Measurements from ENCODE around the gene IL19.

Gene IL19

DNA sequence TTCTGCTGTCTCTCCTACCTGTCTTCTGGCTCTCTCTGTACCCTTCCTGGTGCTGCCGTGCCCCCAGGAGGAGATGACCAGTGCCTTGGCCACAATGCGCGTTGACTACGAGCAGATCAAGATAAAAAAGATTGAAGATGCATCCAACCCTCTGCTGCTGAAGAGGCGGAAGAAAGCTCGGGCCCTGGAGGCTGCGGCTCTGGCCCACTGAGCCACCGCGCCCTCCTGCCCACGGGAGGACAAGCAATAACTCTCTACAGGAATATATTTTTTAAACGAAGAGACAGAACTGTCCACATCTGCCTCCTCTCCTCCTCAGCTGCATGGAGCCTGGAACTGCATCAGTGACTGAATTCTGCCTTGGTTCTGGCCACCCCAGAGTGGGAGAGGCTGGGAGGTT lies 38.1 kb upstream of the IL19 start:
- Histone ChIP-seq H3K9ac (ENCODE audit: low read length) (no peak overlapping the region), H3K4me3 (ENCODE audit: low read depth in 1 of 2, low read length in 2 of 2) (no peak overlapping the region), H3K27me3 (ENCODE audit: control insufficient read depth in 1 of 2, insufficient read depth in 2 of 2, low read length in 2 of 2) (no peaks in the 10 kb centered on the region), H3K4me1 (ENCODE audit: insufficient read depth, low read length) (peaks cover 8% of the 10 kb centered on the region), H3K36me3 (ENCODE audit: insufficient read depth, low read length) (peaks cover 52% of the 10 kb centered on the region), H3K27ac (ENCODE audit: low read depth, low read length) (no peak overlapping the region), H3K9me3 (ENCODE audit: low read length) (no peaks in the 10 kb centered on the region)

GRCh38 chr1:206732992-206733391 lies 37.6 kb upstream of the IL19 start:
- peaks cover 5% of the 10 kb centered on the region for H3K4me1 ChIP-seq (ENCODE audit: insufficient read depth, low read length)
- no peak overlapping the region for H3K27ac ChIP-seq (ENCODE audit: low read depth, low read length)
- H3K4me3 ChIP-seq (ENCODE audit: low read depth in 1 of 2, low read length in 2 of 2), result no peak overlapping the region
- peaks cover 52% of the 10 kb centered on the region for H3K36me3 ChIP-seq (ENCODE audit: insufficient read depth, low read length)
- no peaks in the 10 kb centered on the region for H3K9me3 ChIP-seq (ENCODE audit: low read length)
- no peaks in the 10 kb centered on the region for H3K27me3 ChIP-seq (ENCODE audit: control insufficient read depth in 1 of 2, insufficient read depth in 2 of 2, low read length in 2 of 2)
- no peak overlapping the region for H3K9ac ChIP-seq (ENCODE audit: low read length)

- Histone ChIP-seq H3K4me1 (ENCODE audit: insufficient read depth, low read length) (no peaks in the 10 kb centered on the region), H3K4me3 (ENCODE audit: low read depth in 1 of 2, low read length in 2 of 2) (no peak overlapping the region), H3K36me3 (ENCODE audit: insufficient read depth, low read length) (peaks cover 46% of the 10 kb centered on the region), H3K9me3 (ENCODE audit: low read length) (no peaks in the 10 kb centered on the region), H3K27me3 (ENCODE audit: control insufficient read depth in 1 of 2, insufficient read depth in 2 of 2, low read length in 2 of 2) (no peaks in the 10 kb centered on the region), H3K9ac (ENCODE audit: low read length) (no peak overlapping the region), H3K27ac (ENCODE audit: low read depth, low read length) (no peak overlapping the region)
These were observed 36.0 kb upstream of the IL19 start for GRCh38 chr1:206734499-206735142.

- Histone ChIP-seq H3K27me3 (ENCODE audit: control insufficient read depth in 1 of 2, insufficient read depth in 2 of 2, low read length in 2 of 2) (no peaks in the 10 kb centered on the region), H3K36me3 (ENCODE audit: insufficient read depth, low read length) (peaks cover 36% of the 10 kb centered on the region), H3K4me3 (ENCODE audit: low read depth in 1 of 2, low read length in 2 of 2) (no peak overlapping the region), H3K9ac (ENCODE audit: low read length) (no peak overlapping the region), H3K27ac (ENCODE audit: low read depth, low read length) (no peak overlapping the region), H3K9me3 (ENCODE audit: low read length) (no peaks in the 10 kb centered on the region), H3K4me1 (ENCODE audit: insufficient read depth, low read length) (no peaks in the 10 kb centered on the region)
These were observed 35.0 kb upstream of the IL19 start for GRCh38 chr1:206735553-206736031.

GRCh38 chr1:206736878-206737728 lies 33.5 kb upstream of the IL19 start:
- Histone ChIP-seq H3K9ac (ENCODE audit: low read length) (no peak overlapping the region), H3K27me3 (ENCODE audit: control insufficient read depth in 1 of 2, insufficient read depth in 2 of 2, low read length in 2 of 2) (no peaks in the 10 kb centered on the region), H3K4me1 (ENCODE audit: insufficient read depth, low read length) (no peaks in the 10 kb centered on the region), H3K27ac (ENCODE audit: low read depth, low read length) (no peak overlapping the region), H3K36me3 (ENCODE audit: insufficient read depth, low read length) (peaks cover 21% of the 10 kb centered on the region), H3K4me3 (ENCODE audit: low read depth in 1 of 2, low read length in 2 of 2) (no peak overlapping the region), H3K9me3 (ENCODE audit: low read length) (no peaks in the 10 kb centered on the region)

DNA sequence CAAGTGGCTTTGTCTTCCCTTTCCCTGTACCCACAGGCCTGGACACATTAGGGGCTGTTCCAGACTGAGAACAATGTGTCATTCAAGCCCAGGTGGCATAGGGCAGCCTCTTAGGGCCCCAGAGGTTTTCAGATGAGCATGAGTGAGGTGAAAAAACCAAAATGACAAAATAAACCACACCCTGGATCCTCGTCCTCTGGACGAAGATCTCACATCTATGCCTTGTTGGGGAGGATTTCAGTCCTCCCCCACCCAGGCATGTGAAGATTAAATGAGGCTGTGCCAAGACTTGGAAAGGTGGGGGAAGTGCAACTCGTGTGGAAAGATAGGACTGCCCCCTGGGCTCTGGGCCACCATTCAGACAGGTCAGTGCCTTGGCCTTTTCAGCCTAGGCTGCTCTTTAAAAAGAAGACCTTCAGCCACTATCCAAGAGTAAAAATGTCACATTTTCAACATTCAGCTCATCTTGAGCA lies 32.8 kb upstream of the IL19 start:
- no peaks in the 10 kb centered on the region for H3K4me1 ChIP-seq (ENCODE audit: insufficient read depth, low read length)
- H3K36me3 ChIP-seq (ENCODE audit: insufficient read depth, low read length), result peaks cover 14% of the 10 kb centered on the region
- H3K9me3 ChIP-seq (ENCODE audit: low read length), result no peaks in the 10 kb centered on the region
- H3K27me3 ChIP-seq (ENCODE audit: control insufficient read depth in 1 of 2, insufficient read depth in 2 of 2, low read length in 2 of 2), result no peaks in the 10 kb centered on the region
- H3K9ac ChIP-seq (ENCODE audit: low read length), result no peak overlapping the region
- no peak overlapping the region for H3K4me3 ChIP-seq (ENCODE audit: low read depth in 1 of 2, low read length in 2 of 2)
- H3K27ac ChIP-seq (ENCODE audit: low read depth, low read length), result no peak overlapping the region

- Histone ChIP-seq H3K9me3 (ENCODE audit: low read length) (no peaks in the 10 kb centered on the region), H3K4me3 (ENCODE audit: low read depth in 1 of 2, low read length in 2 of 2) (no peak overlapping the region), H3K27me3 (ENCODE audit: control insufficient read depth in 1 of 2, insufficient read depth in 2 of 2, low read length in 2 of 2) (no peaks in the 10 kb centered on the region), H3K9ac (ENCODE audit: low read length) (no peak overlapping the region), H3K27ac (ENCODE audit: low read depth, low read length) (no peak overlapping the region), H3K36me3 (ENCODE audit: insufficient read depth, low read length) (peaks cover 8% of the 10 kb centered on the region), H3K4me1 (ENCODE audit: insufficient read depth, low read length) (no peaks in the 10 kb centered on the region)
These were observed 31.9 kb upstream of the IL19 start for GRCh38 chr1:206738370-206739366.

GRCh38 chr1:206739411-206740076 lies 31.0 kb upstream of the IL19 start:
- Histone ChIP-seq H3K36me3 (ENCODE audit: insufficient read depth, low read length) (peaks cover 8% of the 10 kb centered on the region), H3K4me3 (ENCODE audit: low read depth in 1 of 2, low read length in 2 of 2) (no peak overlapping the region), H3K9ac (ENCODE audit: low read length) (no peak overlapping the region), H3K27ac (ENCODE audit: low read depth, low read length) (no peak overlapping the region), H3K9me3 (ENCODE audit: low read length) (no peaks in the 10 kb centered on the region), H3K4me1 (ENCODE audit: insufficient read depth, low read length) (no peaks in the 10 kb centered on the region), H3K27me3 (ENCODE audit: control insufficient read depth in 1 of 2, insufficient read depth in 2 of 2, low read length in 2 of 2) (no peaks in the 10 kb centered on the region)

DNA sequence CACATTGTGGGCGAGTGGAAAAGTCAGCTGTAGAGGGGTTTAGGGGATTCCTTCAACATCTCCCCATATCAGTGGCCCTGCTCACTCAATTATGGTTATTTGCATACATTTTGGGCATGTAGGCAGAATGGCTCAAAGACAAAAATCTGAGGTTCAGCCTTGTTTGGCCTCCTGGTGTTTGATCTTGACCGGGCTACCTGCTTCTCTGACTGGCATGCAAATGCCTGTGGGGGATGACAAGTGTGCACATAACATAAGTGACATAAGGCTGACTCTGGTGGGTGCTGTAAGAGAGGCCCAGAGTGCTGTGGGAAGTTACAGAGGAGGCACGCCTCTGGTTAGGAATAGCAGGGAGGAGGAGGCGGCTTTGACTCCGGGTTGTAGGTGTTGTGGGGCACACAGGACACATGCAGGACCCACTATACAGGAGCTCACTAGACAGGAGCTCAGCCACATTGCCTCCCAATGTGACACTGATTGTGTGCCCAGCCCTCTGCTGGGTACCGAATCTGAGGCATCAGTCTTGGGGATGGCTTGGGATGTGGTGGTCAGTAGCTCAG lies 29.4 kb upstream of the IL19 start:
- Histone ChIP-seq H3K4me1 (ENCODE audit: insufficient read depth, low read length) (no peaks in the 10 kb centered on the region), H3K36me3 (ENCODE audit: insufficient read depth, low read length) (no peaks in the 10 kb centered on the region), H3K4me3 (ENCODE audit: low read depth in 1 of 2, low read length in 2 of 2) (no peak overlapping the region), H3K9me3 (ENCODE audit: low read length) (no peaks in the 10 kb centered on the region), H3K27me3 (ENCODE audit: control insufficient read depth in 1 of 2, insufficient read depth in 2 of 2, low read length in 2 of 2) (no peaks in the 10 kb centered on the region), H3K27ac (ENCODE audit: low read depth, low read length) (no peak overlapping the region), H3K9ac (ENCODE audit: low read length) (no peak overlapping the region)

DNA sequence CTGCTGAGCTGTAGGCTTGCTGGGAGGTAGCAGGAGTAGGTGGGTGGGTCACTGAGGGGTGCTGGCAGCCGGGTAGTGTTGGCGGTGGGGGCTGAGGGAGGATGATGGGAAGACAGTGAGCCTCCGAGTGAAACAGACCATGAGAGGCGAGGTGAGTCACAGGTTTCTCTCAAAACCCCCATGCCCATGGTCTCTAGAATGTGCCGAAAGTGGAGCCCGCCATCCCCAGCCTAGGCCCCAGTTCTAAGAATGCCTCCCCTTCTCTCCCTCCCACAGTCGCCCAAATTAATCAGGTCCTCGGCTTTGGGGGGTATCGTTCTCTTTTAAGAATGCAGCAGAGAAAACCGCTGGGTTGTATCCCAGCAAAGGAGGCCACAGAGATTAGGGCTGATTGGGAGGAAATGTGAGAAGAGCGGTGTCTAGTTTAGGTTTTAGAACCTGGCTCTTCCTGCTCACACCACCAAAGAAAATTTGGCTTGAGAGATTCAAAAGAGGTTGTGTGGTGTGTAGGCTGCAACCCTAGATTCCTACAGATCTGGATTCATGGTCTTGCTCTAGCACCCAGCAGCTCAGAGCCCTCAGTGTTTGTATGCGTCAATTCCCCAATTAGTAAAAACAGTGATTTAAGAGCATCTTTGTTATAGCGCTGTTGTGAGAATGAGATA lies 27.7 kb upstream of the IL19 start:
- H3K9ac ChIP-seq (ENCODE audit: low read length), result no peak overlapping the region
- H3K4me3 ChIP-seq (ENCODE audit: low read depth in 1 of 2, low read length in 2 of 2), result no peak overlapping the region
- no peaks in the 10 kb centered on the region for H3K36me3 ChIP-seq (ENCODE audit: insufficient read depth, low read length)
- no peaks in the 10 kb centered on the region for H3K4me1 ChIP-seq (ENCODE audit: insufficient read depth, low read length)
- no peaks in the 10 kb centered on the region for H3K9me3 ChIP-seq (ENCODE audit: low read length)
- H3K27me3 ChIP-seq (ENCODE audit: control insufficient read depth in 1 of 2, insufficient read depth in 2 of 2, low read length in 2 of 2), result no peaks in the 10 kb centered on the region
- H3K27ac ChIP-seq (ENCODE audit: low read depth, low read length), result no peak overlapping the region

All from muscle layer of colon (tissue), 2 donors.